NCI-H2196 treated with DMSO at 0.1 percent for 48 hours (cell line): ENCODE results near the gene MEOX1.

Experiments used
- DNase-seq: peaks from one replicate; lab custom pipeline; 2025; ENCODE audit not compliant: unreplicated experiment; lab: John Stamatoyannopoulos, UW

MEOX1 gene

GRCh38 chr17:43595466-43595865 is 66.3 kb downstream of the MEOX1 start:
- DNase-seq, result no peak

- no peak for DNase-seq
These were observed 69.8 kb downstream of the MEOX1 start for GRCh38 chr17:43591779-43592562.

- DNase-seq, result no peak
These were observed 70.7 kb downstream of the MEOX1 start for GRCh38 chr17:43591001-43591400.
